ENCODE measurements around the gene HOXB8. TPM values are rescaled to one million over a fixed set of nuclear protein-coding genes. Genes with fewer than 3 reads are reported as not detected.

HOXB8 gene
- total and polyA plus RNA-seq, 2 of the 13 experiments (the other 11 are each of a cell fraction or from before 2014, with no cell fraction given), result not detected

DNA sequence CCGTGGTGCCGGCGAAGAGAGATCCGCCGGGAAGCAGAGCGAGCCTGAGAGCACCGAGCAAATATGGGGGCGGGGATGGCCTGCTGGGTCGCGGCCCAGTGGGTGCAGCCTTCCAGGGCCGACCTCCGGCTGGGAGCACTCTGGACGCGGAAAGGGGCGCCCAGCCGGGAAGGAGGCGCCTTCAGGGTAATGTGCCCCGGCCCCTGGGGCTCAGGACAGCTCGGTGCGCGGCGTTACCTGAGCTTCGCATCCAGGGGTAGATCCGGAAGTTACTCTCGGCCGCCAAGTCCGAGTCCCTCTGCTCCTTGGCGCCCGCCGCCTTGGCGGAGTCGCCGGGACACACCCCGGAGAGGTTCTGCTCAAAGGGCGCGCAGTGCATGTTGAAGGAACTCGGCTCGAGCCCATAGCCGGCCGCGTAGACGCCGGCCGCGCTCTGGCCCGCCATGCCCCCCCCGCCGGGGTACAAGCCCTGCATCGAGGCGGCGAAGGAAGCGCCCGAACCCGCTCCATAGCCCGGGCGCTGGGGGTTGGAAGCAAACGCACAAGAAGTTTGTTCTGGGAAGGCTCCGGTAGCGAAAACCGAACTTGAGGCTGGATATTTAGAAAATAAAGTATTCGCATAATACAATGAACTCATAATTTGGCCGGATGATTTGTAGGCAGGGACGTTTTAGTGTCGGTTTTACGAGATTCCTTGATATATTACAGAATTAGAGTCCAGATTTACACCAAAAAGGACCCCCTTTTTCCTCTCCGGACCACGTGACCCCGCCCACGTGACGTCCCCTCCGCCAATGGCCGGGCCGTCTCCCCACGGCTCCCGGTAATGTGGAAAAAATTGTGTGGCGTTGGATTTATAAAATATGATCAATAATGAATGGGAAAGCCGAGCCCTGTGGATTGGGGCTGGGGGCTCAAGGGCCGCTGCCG is 4.5 kb downstream of the HOXB8 start, which contains the start of gene HOXB7:
Gene HOXB7 (minus strand): TSS at position 736 of the 930 bp plus-strand sequence. CDS start 99 bp downstream, at position 637.
- Histone ChIP-seq H3K9ac (ENCODE audit: insufficient read depth, low read depth, low read length) (no peak within 1 kb of the TSS), H3K4me2 (ENCODE audit: low read depth, low read length) (peak within 1 kb of the TSS; percentile 74), H2AFZ (ENCODE audit: low read length) (no peak within 1 kb of the TSS), H3K27ac (ENCODE audit: extremely low read length, insufficient read depth, low read length) (no peak within 1 kb of the TSS), H3K79me2 (ENCODE audit: insufficient read depth, low read length) (no peaks in the 10 kb centered on the region), H4K20me1 (ENCODE audit: insufficient read depth, low read length) (no peaks in the 10 kb centered on the region; the same call in 1 of the 2 replicates), H3K4me1 (ENCODE audit: insufficient read depth, low read length) (peaks cover 23% of the 10 kb centered on the region), H3K9me3 (ENCODE audit: low read length) (no peaks in the 10 kb centered on the region), H3K36me3 (replicated peaks in 1 of 2; ENCODE audit: control insufficient read depth in 1 of 2, insufficient read depth in 2 of 2, low read length in 2 of 2) (no peaks in the 10 kb centered on the region), H3K27me3 (ENCODE audit: control insufficient read depth in 1 of 2, insufficient read depth in 2 of 2, low read length in 2 of 2) (peaks cover 21 to 95% of the 10 kb centered on the region in 2 experiments; a peak in 4 of 5 replicates), H3K4me3 (replicated peaks in 1 of 3; ENCODE audit: insufficient read depth in 1 of 3, low read depth in 2 of 3, low read length in 3 of 3) (peak within 1 kb of the TSS; percentile 19 to 72 (median 45); a peak in 5 of 6 replicates)
- in situ Hi-C loops (cut with HindIII; ENCODE audit: extremely low pct_ligation_motif_present, low pct_unique_long_range_greater_than_20kb) (loop anchor here (5.0 kb wide), 1 partner anchor 583 kb away; no protein-coding TSS in a partner anchor), intact Hi-C loops (cut with micrococcal nuclease; ENCODE audit: unreplicated experiment) (no loop called here)
- CTCF ChIA-PET (ENCODE audit: low intra/inter-chr PET ratio, low total read pairs), result no interaction called here
- FAIRE-seq (no peak), ATAC-seq (peak; percentile 44), DNase-seq (ENCODE audit: low spot score) (no peak)
- WGBS (ENCODE audit: low lambda C conversion rate), result 23% methylated on average over 42 of the region's 79 CpGs
- no TSS peak for BruUV-seq (replicated peaks)
- POLR2A ChIA-PET, result no interaction called here
- TF ChIP-seq, protein P1, sequence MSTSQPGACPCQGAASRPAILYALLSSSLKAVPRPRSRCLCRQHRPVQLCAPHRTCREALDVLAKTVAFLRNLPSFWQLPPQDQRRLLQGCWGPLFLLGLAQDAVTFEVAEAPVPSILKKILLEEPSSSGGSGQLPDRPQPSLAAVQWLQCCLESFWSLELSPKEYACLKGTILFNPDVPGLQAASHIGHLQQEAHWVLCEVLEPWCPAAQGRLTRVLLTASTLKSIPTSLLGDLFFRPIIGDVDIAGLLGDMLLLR (CRISPR knock-in tag; IDR thresholded peaks at IDR 0.05), result no peak
- TF ChIP-seq, protein P2, sequence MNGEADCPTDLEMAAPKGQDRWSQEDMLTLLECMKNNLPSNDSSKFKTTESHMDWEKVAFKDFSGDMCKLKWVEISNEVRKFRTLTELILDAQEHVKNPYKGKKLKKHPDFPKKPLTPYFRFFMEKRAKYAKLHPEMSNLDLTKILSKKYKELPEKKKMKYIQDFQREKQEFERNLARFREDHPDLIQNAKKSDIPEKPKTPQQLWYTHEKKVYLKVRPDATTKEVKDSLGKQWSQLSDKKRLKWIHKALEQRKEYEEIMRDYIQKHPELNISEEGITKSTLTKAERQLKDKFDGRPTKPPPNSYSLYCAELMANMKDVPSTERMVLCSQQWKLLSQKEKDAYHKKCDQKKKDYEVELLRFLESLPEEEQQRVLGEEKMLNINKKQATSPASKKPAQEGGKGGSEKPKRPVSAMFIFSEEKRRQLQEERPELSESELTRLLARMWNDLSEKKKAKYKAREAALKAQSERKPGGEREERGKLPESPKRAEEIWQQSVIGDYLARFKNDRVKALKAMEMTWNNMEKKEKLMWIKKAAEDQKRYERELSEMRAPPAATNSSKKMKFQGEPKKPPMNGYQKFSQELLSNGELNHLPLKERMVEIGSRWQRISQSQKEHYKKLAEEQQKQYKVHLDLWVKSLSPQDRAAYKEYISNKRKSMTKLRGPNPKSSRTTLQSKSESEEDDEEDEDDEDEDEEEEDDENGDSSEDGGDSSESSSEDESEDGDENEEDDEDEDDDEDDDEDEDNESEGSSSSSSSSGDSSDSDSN (CRISPR knock-in tag; IDR thresholded peaks at IDR 0.05), result peak; percentile 45; the same call in 1 of the 2 replicates
- TF ChIP-seq PHF8 (CRISPR knock-in tag; IDR thresholded peaks at IDR 0.05), result 0 out of 2 replicates have a peak, but pooled peaks have one; percentile 8
- TF ChIP-seq, protein P3, sequence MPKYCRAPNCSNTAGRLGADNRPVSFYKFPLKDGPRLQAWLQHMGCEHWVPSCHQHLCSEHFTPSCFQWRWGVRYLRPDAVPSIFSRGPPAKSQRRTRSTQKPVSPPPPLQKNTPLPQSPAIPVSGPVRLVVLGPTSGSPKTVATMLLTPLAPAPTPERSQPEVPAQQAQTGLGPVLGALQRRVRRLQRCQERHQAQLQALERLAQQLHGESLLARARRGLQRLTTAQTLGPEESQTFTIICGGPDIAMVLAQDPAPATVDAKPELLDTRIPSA (CRISPR knock-in tag; IDR thresholded peaks at IDR 0.05; ENCODE audit: borderline replicate concordance), result no peak
- peak; percentile 57; the same call in 1 of the 2 replicates for TF ChIP-seq NFYC (CRISPR knock-in tag; IDR thresholded peaks at IDR 0.05)
- 0 out of 2 replicates have a peak, but pooled peaks have one; percentile 18 for TF ChIP-seq ZNF501 (CRISPR knock-in tag; IDR thresholded peaks at IDR 0.05)
- TF ChIP-seq GABPB1 (CRISPR knock-in tag; IDR thresholded peaks at IDR 0.05), result peak; percentile 68
- peak; percentile 90 for TF ChIP-seq RAD51 (IDR thresholded peaks at IDR 0.05; ENCODE audit: borderline replicate concordance)
- peak; percentile 45; the same call in 1 of the 2 replicates for TF ChIP-seq KDM5B (CRISPR knock-in tag; IDR thresholded peaks at IDR 0.05; ENCODE audit: borderline replicate concordance)
- peak; percentile 40; the same call in 1 of the 2 replicates for TF ChIP-seq ZFX (CRISPR knock-in tag; IDR thresholded peaks at IDR 0.05; ENCODE audit: low read depth)
- TF ChIP-seq AGO1 (IDR thresholded peaks at IDR 0.05; ENCODE audit: low read depth, low read length, poor library complexity, severe bottlenecking), result peak; percentile 52
- TF ChIP-seq ZSCAN29 (CRISPR knock-in tag; conservative IDR thresholded peaks at IDR 0.05), result peak; percentile 99
- TF ChIP-seq ARHGAP35 (CRISPR knock-in tag; IDR thresholded peaks at IDR 0.05; ENCODE audit: borderline replicate concordance), result no peak
- no peak for TF ChIP-seq SRSF9 (IDR thresholded peaks at IDR 0.05; ENCODE audit: borderline replicate concordance, insufficient read depth, low read depth, low read length, poor library complexity, severe bottlenecking)
- TF ChIP-seq GATAD1 (CRISPR knock-in tag; IDR thresholded peaks at IDR 0.05), result no peak
- TF ChIP-seq, protein P4, sequence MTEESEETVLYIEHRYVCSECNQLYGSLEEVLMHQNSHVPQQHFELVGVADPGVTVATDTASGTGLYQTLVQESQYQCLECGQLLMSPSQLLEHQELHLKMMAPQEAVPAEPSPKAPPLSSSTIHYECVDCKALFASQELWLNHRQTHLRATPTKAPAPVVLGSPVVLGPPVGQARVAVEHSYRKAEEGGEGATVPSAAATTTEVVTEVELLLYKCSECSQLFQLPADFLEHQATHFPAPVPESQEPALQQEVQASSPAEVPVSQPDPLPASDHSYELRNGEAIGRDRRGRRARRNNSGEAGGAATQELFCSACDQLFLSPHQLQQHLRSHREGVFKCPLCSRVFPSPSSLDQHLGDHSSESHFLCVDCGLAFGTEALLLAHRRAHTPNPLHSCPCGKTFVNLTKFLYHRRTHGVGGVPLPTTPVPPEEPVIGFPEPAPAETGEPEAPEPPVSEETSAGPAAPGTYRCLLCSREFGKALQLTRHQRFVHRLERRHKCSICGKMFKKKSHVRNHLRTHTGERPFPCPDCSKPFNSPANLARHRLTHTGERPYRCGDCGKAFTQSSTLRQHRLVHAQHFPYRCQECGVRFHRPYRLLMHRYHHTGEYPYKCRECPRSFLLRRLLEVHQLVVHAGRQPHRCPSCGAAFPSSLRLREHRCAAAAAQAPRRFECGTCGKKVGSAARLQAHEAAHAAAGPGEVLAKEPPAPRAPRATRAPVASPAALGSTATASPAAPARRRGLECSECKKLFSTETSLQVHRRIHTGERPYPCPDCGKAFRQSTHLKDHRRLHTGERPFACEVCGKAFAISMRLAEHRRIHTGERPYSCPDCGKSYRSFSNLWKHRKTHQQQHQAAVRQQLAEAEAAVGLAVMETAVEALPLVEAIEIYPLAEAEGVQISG (CRISPR knock-in tag; IDR thresholded peaks at IDR 0.05), result 0 out of 2 replicates have a peak, but pooled peaks have one; percentile 17

Data from HepG2 (cell line).